Kidney (tissue), 14 donors: ENCODE results near the gene AP2A2. TPM values are rescaled to one million over a fixed set of nuclear protein-coding genes. Genes with fewer than 3 reads are reported as not detected.
A peak's percentile ranks its signal among the peaks of the same experiment; 100 is the strongest.

ENCODE experiments used
- DNase-seq, 5 donors: peaks; one replicate each; pipeline ENCODE4 v3.0.0-alpha.2; 2013 to 2020
- FAIRE-seq: peaks from 2 replicates; lab custom pipeline; 2012; peaks lifted over from hg19 to GRCh38; lab: Jason Lieb, UNC
- H3K27ac ChIP-seq, 2 donors: one replicate each; pipeline ENCODE4 v1.7.0; 2013; ENCODE audit warnings: low read depth in 2 of 2, low read length in 2 of 2, inconsistent platforms in 1 of 2
- H3K27me3 ChIP-seq: one replicate; pipeline ENCODE4 v1.7.1; 2013; ENCODE audit warnings: low read length, inconsistent platforms; ENCODE audit not compliant: control insufficient read depth, insufficient read depth
- H3K36me3 ChIP-seq, 3 donors: one replicate each; pipeline versions ENCODE4 v1.7.0 to v1.7.1; 2013; ENCODE audit warnings: low read length in 3 of 3, control low read depth in 1 of 3, inconsistent platforms in 1 of 3; ENCODE audit not compliant: insufficient read depth in 3 of 3, control insufficient read depth in 2 of 3
- H3K4me1 ChIP-seq, 3 donors: one replicate each; pipeline versions ENCODE4 v1.7.0 to v1.7.1; 2013; ENCODE audit warnings: low read length in 3 of 3, inconsistent platforms in 1 of 3, low read depth in 1 of 3; ENCODE audit not compliant: control insufficient read depth in 2 of 3, insufficient read depth in 2 of 3
- H3K4me3 ChIP-seq, 3 donors: one replicate each; pipeline versions ENCODE4 v1.7.0 to v1.8.1; 2013; ENCODE audit warnings: low read length in 3 of 3, control low read depth in 1 of 3, inconsistent platforms in 1 of 3
- H3K9ac ChIP-seq, 3 donors: one replicate each; pipeline versions ENCODE4 v1.7.0 to v1.7.1; 2013; ENCODE audit warnings: low read length in 3 of 3, control low read depth in 1 of 3, inconsistent platforms in 1 of 3
- H3K9me3 ChIP-seq, 3 donors: one replicate each; pipeline versions ENCODE4 v1.7.0 to v1.7.1; 2013; ENCODE audit warnings: low read length in 3 of 3, control low read depth in 1 of 3, inconsistent platforms in 1 of 3; ENCODE audit not compliant: control insufficient read depth in 2 of 3, insufficient read depth in 1 of 3
- CTCF ChIP-seq: IDR thresholded peaks from 3 replicates; pipeline ENCODE4 v1.5.1; 2012; ENCODE audit warnings: mild to moderate bottlenecking, moderate library complexity, borderline replicate concordance; ENCODE audit not compliant: insufficient read depth; ENCODE audit errors: extremely low read depth
- intact Hi-C: fragments of 100-400 bp; cut with DNase I; formaldehyde crosslinking; loops from one replicate; pipeline ENCODE4 v1.11.1; 2022
- polyA plus RNA-seq: library from polyadenylated mRNA; stranded (reverse); fragments of 350-450 nt; fragmentation: Illumina TruSeq; extraction: RNeasy Lipid Tissue Mini Kit (QIAGEN cat#74804); gene quantifications from one replicate; pipeline ENCODE4 v1.2.3, GENCODE V29; 2014; ENCODE audit warnings: low read depth, low replicate concordance; ENCODE audit not compliant: insufficient read depth
- total RNA-seq: library from RNA; stranded (reverse); fragmentation: NEBNext Ultra II Directional; extraction: Animal tissue kit (Norgen Biotek cat#: 25700); gene quantifications from one replicate; pipeline ENCODE4 v1.2.1, GENCODE V29; 2021
- donor health status: control.
- donor health status: control.
- donor health status: control.
- donor health status: control.
- donor health status: control.
- donor health status: DM: yes; HTN: yes; CAD: no.
- donor health status: Normal renal cell carcinoma (clear cell type).

Gene AP2A2
- total and polyA plus RNA-seq, 2 donors from 2014 or later: 76.5 to 144 TPM

- Histone ChIP-seq H3K4me3 (no peak overlapping the region), H3K9me3 (no peaks in the 10 kb centered on the region), H3K36me3 (peaks cover 0 to 45% (median 29%) of the 10 kb centered on the region in 3 donors), H3K9ac (no peak overlapping the region), H3K27me3 (no peaks in the 10 kb centered on the region), H3K4me1 (peaks cover 0 to 18% (median 0%) of the 10 kb centered on the region in 3 donors), H3K27ac (no peak overlapping the region)
- intact Hi-C loops: no loop called here
- TF ChIP-seq CTCF: no peak
- DNase-seq (no peak), FAIRE-seq (no peak)
Measured at GRCh38 chr11:980438-981357, 55.0 kb downstream of the AP2A2 start.

GRCh38 chr11:981764-982163 lies 56.1 kb downstream of the AP2A2 start:
- no peak for FAIRE-seq
- DNase-seq: no peak
- Histone ChIP-seq H3K9ac (no peak overlapping the region), H3K27me3 (no peaks in the 10 kb centered on the region), H3K4me3 (no peak overlapping the region), H3K27ac (no peak overlapping the region), H3K9me3 (no peaks in the 10 kb centered on the region), H3K4me1 (peaks cover 0 to 23% (median 0%) of the 10 kb centered on the region in 3 donors), H3K36me3 (peaks cover 0 to 53% (median 31%) of the 10 kb centered on the region in 3 donors)
- intact Hi-C loops: no loop called here
- no peak for TF ChIP-seq CTCF

- TF ChIP-seq CTCF: no peak
- no peak overlapping the region for H3K27ac ChIP-seq
- H3K36me3 ChIP-seq: peaks cover 0 to 54% (median 33%) of the 10 kb centered on the region in 3 donors
- no peak overlapping the region for H3K4me3 ChIP-seq
- intact Hi-C loops: no loop called here
- DNase-seq (peak in 2 of 5 donors; percentile 47 to 48), FAIRE-seq (no peak)
- H3K4me1 ChIP-seq: peaks cover 0 to 15% (median 0%) of the 10 kb centered on the region in 3 donors
- no peaks in the 10 kb centered on the region for H3K9me3 ChIP-seq
- no peaks in the 10 kb centered on the region for H3K27me3 ChIP-seq
- H3K9ac ChIP-seq: no peak overlapping the region
Measured at GRCh38 chr11:984546-984945, 58.9 kb downstream of the AP2A2 start.
